ENCODE measurements around the gene PTPRN2.

DNA sequence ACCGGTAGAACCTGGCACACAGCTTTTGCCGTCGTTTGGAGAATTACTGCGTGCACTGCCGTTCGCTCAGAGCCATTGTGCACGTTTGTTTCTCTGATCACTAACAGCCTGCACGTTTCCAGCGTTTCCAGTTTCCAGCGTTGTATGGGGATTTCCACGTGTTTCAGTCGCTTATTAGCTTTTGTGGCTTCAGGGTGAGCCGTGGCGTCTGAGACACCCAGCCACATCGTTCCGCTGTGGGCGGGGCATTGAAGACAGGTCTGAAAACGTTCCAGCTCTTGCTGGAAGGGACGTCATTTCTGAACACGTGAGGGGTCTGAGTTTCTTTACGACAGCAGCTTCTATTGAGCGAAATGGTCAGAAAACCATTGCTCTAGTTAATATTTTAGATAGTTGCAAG is 1086.0 kb downstream of the PTPRN2 start:
- TF ChIP-seq, protein P1, sequence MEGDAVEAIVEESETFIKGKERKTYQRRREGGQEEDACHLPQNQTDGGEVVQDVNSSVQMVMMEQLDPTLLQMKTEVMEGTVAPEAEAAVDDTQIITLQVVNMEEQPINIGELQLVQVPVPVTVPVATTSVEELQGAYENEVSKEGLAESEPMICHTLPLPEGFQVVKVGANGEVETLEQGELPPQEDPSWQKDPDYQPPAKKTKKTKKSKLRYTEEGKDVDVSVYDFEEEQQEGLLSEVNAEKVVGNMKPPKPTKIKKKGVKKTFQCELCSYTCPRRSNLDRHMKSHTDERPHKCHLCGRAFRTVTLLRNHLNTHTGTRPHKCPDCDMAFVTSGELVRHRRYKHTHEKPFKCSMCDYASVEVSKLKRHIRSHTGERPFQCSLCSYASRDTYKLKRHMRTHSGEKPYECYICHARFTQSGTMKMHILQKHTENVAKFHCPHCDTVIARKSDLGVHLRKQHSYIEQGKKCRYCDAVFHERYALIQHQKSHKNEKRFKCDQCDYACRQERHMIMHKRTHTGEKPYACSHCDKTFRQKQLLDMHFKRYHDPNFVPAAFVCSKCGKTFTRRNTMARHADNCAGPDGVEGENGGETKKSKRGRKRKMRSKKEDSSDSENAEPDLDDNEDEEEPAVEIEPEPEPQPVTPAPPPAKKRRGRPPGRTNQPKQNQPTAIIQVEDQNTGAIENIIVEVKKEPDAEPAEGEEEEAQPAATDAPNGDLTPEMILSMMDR (IDR thresholded peaks at IDR 0.05; ENCODE audit: low read depth, low read length), result no peak
- TF ChIP-seq POLR2A (IDR thresholded peaks at IDR 0.05; ENCODE audit: extremely low read depth, insufficient read length), result no peak
- no peak for TF ChIP-seq MYC (IDR thresholded peaks at IDR 0.05; ENCODE audit: low read depth, low read length)
- TF ChIP-seq MAX (IDR thresholded peaks at IDR 0.05; ENCODE audit: low read depth, low read length), result no peak
